ENCODE measurements around the gene PLS1.
"Not testable (repeated sequence)": the region's sequence is repeated elsewhere in the genome, so short reads cannot be mapped to it uniquely, and the experiment has no call there.

Gene PLS1

GRCh38 chr3:142577696-142578328 is 18.4 kb upstream of the PLS1 start:
- no peaks in the 10 kb centered on the region for H3K27me3 ChIP-seq (replicated peaks; ENCODE audit: control insufficient read depth, insufficient read depth, low read length)

GRCh38 chr3:142578329-142579223 is 17.6 kb upstream of the PLS1 start, which contains the start of gene ATR:
TSS of gene ATR (minus strand) at chr3:142578733. CDS start at chr3:142578704, 29 bp downstream.
- TF ChIP-seq CTCF (IDR thresholded peaks at IDR 0.05; ENCODE audit: insufficient read depth, low read length, poor library complexity, severe bottlenecking), result no peak
- no peaks in the 10 kb centered on the region for H3K27me3 ChIP-seq (replicated peaks; ENCODE audit: control insufficient read depth, insufficient read depth, low read length)
- peak within 1 kb of the TSS; percentile 87 for H3K4me3 ChIP-seq (replicated peaks; ENCODE audit: low read depth, low read length)
- H3K36me3 ChIP-seq (ENCODE audit: control insufficient read depth, insufficient read depth, low read length), result no peaks in the 10 kb centered on the region
- DNase-seq (ENCODE audit: extremely low read depth, insufficient read length), result peak; percentile 98

More at GRCh38 chr3:142577696-142578328, 18.4 kb upstream of the PLS1 start:
- no peak for DNase-seq (ENCODE audit: extremely low read depth, insufficient read length)
- peak overlapping the region; percentile 87 for H3K4me3 ChIP-seq (replicated peaks; ENCODE audit: low read depth, low read length)
- TF ChIP-seq CTCF (IDR thresholded peaks at IDR 0.05; ENCODE audit: insufficient read depth, low read length, poor library complexity, severe bottlenecking), result no peak
- no peaks in the 10 kb centered on the region for H3K36me3 ChIP-seq (ENCODE audit: control insufficient read depth, insufficient read depth, low read length)

GRCh38 chr3:142580061-142580423 is 16.2 kb upstream of the PLS1 start:
- DNase-seq (ENCODE audit: extremely low read depth, insufficient read length), result no peak
- Histone ChIP-seq H3K4me3 (replicated peaks; ENCODE audit: low read depth, low read length) (no peak overlapping the region), H3K36me3 (ENCODE audit: control insufficient read depth, insufficient read depth, low read length) (no peaks in the 10 kb centered on the region), H3K27me3 (replicated peaks; ENCODE audit: control insufficient read depth, insufficient read depth, low read length) (no peaks in the 10 kb centered on the region)
- TF ChIP-seq CTCF (IDR thresholded peaks at IDR 0.05; ENCODE audit: insufficient read depth, low read length, poor library complexity, severe bottlenecking), result no peak

- H3K4me3 ChIP-seq (replicated peaks; ENCODE audit: low read depth, low read length); DNase-seq (ENCODE audit: extremely low read depth, insufficient read length); H3K36me3 ChIP-seq (ENCODE audit: control insufficient read depth, insufficient read depth, low read length); H3K27me3 ChIP-seq (replicated peaks; ENCODE audit: control insufficient read depth, insufficient read depth, low read length): not testable (repeated sequence)
Measured at GRCh38 chr3:142581070-142581469, 15.1 kb upstream of the PLS1 start.

- H3K27me3 ChIP-seq (replicated peaks; ENCODE audit: control insufficient read depth, insufficient read depth, low read length), result no peaks in the 10 kb centered on the region
- no peaks in the 10 kb centered on the region for H3K36me3 ChIP-seq (ENCODE audit: control insufficient read depth, insufficient read depth, low read length)
- peak; percentile 40 for TF ChIP-seq CTCF (IDR thresholded peaks at IDR 0.05; ENCODE audit: insufficient read depth, low read length, poor library complexity, severe bottlenecking)
- H3K4me3 ChIP-seq (replicated peaks; ENCODE audit: low read depth, low read length), result no peak overlapping the region
- no peak for DNase-seq (ENCODE audit: extremely low read depth, insufficient read length)
Measured at GRCh38 chr3:142586803-142587406, 9.3 kb upstream of the PLS1 start.

GRCh38 chr3:142588703-142589102 is 7.5 kb upstream of the PLS1 start:
- DNase-seq (ENCODE audit: extremely low read depth, insufficient read length), result no peak
- H3K36me3 ChIP-seq (ENCODE audit: control insufficient read depth, insufficient read depth, low read length), result no peaks in the 10 kb centered on the region
- no peak overlapping the region for H3K4me3 ChIP-seq (replicated peaks; ENCODE audit: low read depth, low read length)
- no peaks in the 10 kb centered on the region for H3K27me3 ChIP-seq (replicated peaks; ENCODE audit: control insufficient read depth, insufficient read depth, low read length)
- TF ChIP-seq CTCF (IDR thresholded peaks at IDR 0.05; ENCODE audit: insufficient read depth, low read length, poor library complexity, severe bottlenecking), result no peak

- H3K27me3 ChIP-seq (replicated peaks; ENCODE audit: control insufficient read depth, insufficient read depth, low read length); H3K4me3 ChIP-seq (replicated peaks; ENCODE audit: low read depth, low read length); H3K36me3 ChIP-seq (ENCODE audit: control insufficient read depth, insufficient read depth, low read length); DNase-seq (ENCODE audit: extremely low read depth, insufficient read length): not testable (repeated sequence)
Measured at GRCh38 chr3:142592268-142592667, 3.9 kb upstream of the PLS1 start.
